ENCODE measurements around the gene PLA2G4C.

The PLA2G4C gene

DNA sequence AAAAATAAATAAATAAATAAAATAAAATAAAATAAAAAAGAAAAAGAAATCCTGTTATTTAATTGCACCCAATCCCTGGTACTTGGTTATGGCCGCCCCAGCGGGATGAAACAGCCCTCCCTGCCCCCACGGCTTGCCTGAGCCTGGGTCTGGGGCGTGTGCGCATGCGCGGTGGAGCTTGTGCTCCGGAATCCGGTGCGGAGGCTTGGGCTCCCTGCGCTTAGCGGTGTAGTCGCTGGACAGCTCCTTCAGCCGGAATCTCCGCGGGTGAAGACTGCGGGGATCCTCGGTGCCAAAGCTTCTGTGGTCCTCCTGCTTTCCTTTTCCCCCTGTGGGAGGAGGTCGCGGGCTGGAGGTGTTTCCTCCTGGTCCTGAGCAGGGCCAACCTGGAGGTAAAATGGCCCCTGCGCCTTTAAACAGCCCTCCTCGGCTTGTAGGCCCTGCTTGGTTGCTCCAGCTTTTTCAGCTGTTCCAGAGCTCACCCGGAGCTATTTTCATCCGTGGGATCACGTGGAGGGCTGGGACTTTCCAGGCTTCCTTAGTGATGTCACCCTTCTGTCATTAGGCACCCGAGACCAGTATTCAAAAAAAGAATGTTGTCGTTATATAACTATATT lies at the start of gene PLA2G4C:
TSS of gene PLA2G4C (minus strand) at position 468 of the 617 bp plus-strand sequence. CDS start 4,288 bp downstream, outside the sequence.
- Histone ChIP-seq H3K9ac (ENCODE audit: low read depth, low read length) (peak within 1 kb of the TSS; percentile 50), H3K4me2 (ENCODE audit: insufficient read depth, low read length) (peak within 1 kb of the TSS; percentile 75), H3K9me3 (ENCODE audit: insufficient read depth, low read length, severe bottlenecking) (no peaks in the 10 kb centered on the region), H3K79me2 (ENCODE audit: insufficient read depth, low read length) (no peaks in the 10 kb centered on the region), H3K27me3 (ENCODE audit: insufficient read depth, low read length, poor library complexity) (no peaks in the 10 kb centered on the region), H3K4me3 (ENCODE audit: low read depth in 1 of 2, low read length in 2 of 2) (peak within 1 kb of the TSS in 1 of 2 experiments; percentile 56; a peak in 3 of 4 replicates), H3K27ac (ENCODE audit: low read length) (peak within 1 kb of the TSS; percentile 56), H3K4me1 (ENCODE audit: insufficient read depth, low read length) (peaks cover 5% of the 10 kb centered on the region), H4K20me1 (ENCODE audit: insufficient read depth, low read length) (no peaks in the 10 kb centered on the region), H2AFZ (ENCODE audit: low read depth, low read length) (peak within 1 kb of the TSS; percentile 69), H3K36me3 (ENCODE audit: insufficient read depth, low read length) (peaks cover 11% of the 10 kb centered on the region)
- peak; percentile 79 for ATAC-seq (ENCODE audit: insufficient read depth, low read depth)
- DNase-seq, result peak; percentile 77
- TF ChIP-seq EZH2 (IDR thresholded peaks at IDR 0.05; ENCODE audit: borderline replicate concordance, low read depth, low read length, severe bottlenecking) (no peak), CTCF (IDR thresholded peaks at IDR 0.05; ENCODE audit: borderline replicate concordance, extremely low read depth, low read length, poor library complexity, severe bottlenecking) (no peak)

- peaks cover 12% of the 10 kb centered on the region for H3K79me2 ChIP-seq (ENCODE audit: insufficient read depth, low read length)
- no peak overlapping the region for H2AFZ ChIP-seq (ENCODE audit: low read depth, low read length)
- no peak overlapping the region for H3K9ac ChIP-seq (ENCODE audit: low read depth, low read length)
- no peak for DNase-seq
- no peak overlapping the region for H3K4me2 ChIP-seq (ENCODE audit: insufficient read depth, low read length)
- no peak overlapping the region for H3K27ac ChIP-seq (ENCODE audit: low read length)
- peaks cover 91% of the 10 kb centered on the region for H3K36me3 ChIP-seq (ENCODE audit: insufficient read depth, low read length)
- peaks cover 42% of the 10 kb centered on the region for H4K20me1 ChIP-seq (ENCODE audit: insufficient read depth, low read length)
- no peak for ATAC-seq (ENCODE audit: insufficient read depth, low read depth)
- H3K27me3 ChIP-seq (ENCODE audit: insufficient read depth, low read length, poor library complexity), result no peaks in the 10 kb centered on the region
- no peaks in the 10 kb centered on the region for H3K4me1 ChIP-seq (ENCODE audit: insufficient read depth, low read length)
- H3K9me3 ChIP-seq (ENCODE audit: insufficient read depth, low read length, severe bottlenecking), result no peaks in the 10 kb centered on the region
- no peak overlapping the region for H3K4me3 ChIP-seq (ENCODE audit: low read depth in 1 of 2, low read length in 2 of 2)
- no peak for TF ChIP-seq CTCF (IDR thresholded peaks at IDR 0.05; ENCODE audit: borderline replicate concordance, extremely low read depth, low read length, poor library complexity, severe bottlenecking)
Measured at GRCh38 chr19:48158210-48158790, 47.7 kb upstream of the PLA2G4C start.

DNA sequence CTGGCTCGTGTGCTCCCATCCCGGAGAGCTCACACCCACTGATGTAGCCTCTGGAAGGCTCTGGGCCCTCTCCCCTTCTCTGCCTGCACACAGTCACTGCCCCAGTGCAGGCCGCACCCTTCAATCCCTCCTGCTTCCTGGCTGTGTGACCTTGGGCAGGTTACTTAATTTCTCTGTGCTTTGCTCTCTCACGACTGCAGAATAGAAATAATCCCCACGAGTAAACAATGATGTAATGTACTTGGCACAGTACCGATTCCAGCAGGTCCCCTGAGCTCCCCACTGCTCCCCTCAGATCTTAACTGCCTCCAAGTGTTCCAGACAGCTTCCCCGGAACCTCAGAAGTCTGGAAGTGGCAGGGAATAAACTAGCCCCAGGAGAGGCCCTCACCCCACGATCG lies 43.4 kb upstream of the PLA2G4C start:
- H3K4me3 ChIP-seq (ENCODE audit: low read depth in 1 of 2, low read length in 2 of 2), result no peak overlapping the region
- no peaks in the 10 kb centered on the region for H3K27me3 ChIP-seq (ENCODE audit: insufficient read depth, low read length, poor library complexity)
- no peaks in the 10 kb centered on the region for H3K4me1 ChIP-seq (ENCODE audit: insufficient read depth, low read length)
- peaks cover 5% of the 10 kb centered on the region; the same call in 1 of the 2 replicates for H3K79me2 ChIP-seq (ENCODE audit: insufficient read depth, low read length)
- no peak for DNase-seq
- H4K20me1 ChIP-seq (ENCODE audit: insufficient read depth, low read length), result peaks cover 23% of the 10 kb centered on the region
- no peak overlapping the region for H2AFZ ChIP-seq (ENCODE audit: low read depth, low read length)
- no peak overlapping the region for H3K9ac ChIP-seq (ENCODE audit: low read depth, low read length)
- TF ChIP-seq CTCF (IDR thresholded peaks at IDR 0.05; ENCODE audit: borderline replicate concordance, extremely low read depth, low read length, poor library complexity, severe bottlenecking) (no peak), EZH2 (IDR thresholded peaks at IDR 0.05; ENCODE audit: borderline replicate concordance, low read depth, low read length, severe bottlenecking) (no peak)
- H3K36me3 ChIP-seq (ENCODE audit: insufficient read depth, low read length), result peaks cover 93% of the 10 kb centered on the region
- H3K9me3 ChIP-seq (ENCODE audit: insufficient read depth, low read length, severe bottlenecking), result no peaks in the 10 kb centered on the region
- H3K4me2 ChIP-seq (ENCODE audit: insufficient read depth, low read length), result no peak overlapping the region
- H3K27ac ChIP-seq (ENCODE audit: low read length), result no peak overlapping the region
- no peak; the same call in 2 of the 3 replicates for ATAC-seq (ENCODE audit: insufficient read depth, low read depth)
